Gastrocnemius medialis (tissue), 4 donors: ENCODE results near the gene GMPPB. TPM values are rescaled to one million over a fixed set of nuclear protein-coding genes. Genes with fewer than 3 reads are reported as not detected.

Experiments used
- ATAC-seq, 2 donors: fragments of 150-250 bp; one replicate each; pipeline ENCODE4 v1.9.1; 2016
- DNase-seq, 2 donors: peaks; one replicate each; pipeline ENCODE4 v3.0.0-alpha.2; 2019
- H3K27ac ChIP-seq, 4 donors: fragments of 200-600 bp; sonication (generic); 1 replicate in 1 of 4; 2 replicates in 3 of 4; pipeline ENCODE4 v1.5.1; 2016 to 2018; ENCODE audit warnings: mild to moderate bottlenecking in 2 of 4, moderate library complexity in 1 of 4
- H3K27me3 ChIP-seq, 3 donors: fragments of 200-600 bp; sonication (generic) in 2 of 3; 1 replicate in 1 of 3; 2 replicates in 2 of 3; pipeline versions ENCODE4 v1.5.1 to v1.6.0; 2016 to 2019; ENCODE audit warnings: mild to moderate bottlenecking in 1 of 3, moderate library complexity in 1 of 3
- H3K36me3 ChIP-seq, 2 donors: fragments of 200-600 bp; sonication (generic) in 1 of 2; one replicate each; pipeline ENCODE4 v1.5.1; 2017 to 2018
- H3K4me1 ChIP-seq, 2 donors: fragments of 200-600 bp; sonication (generic) in 1 of 2; one replicate each; pipeline ENCODE4 v1.5.1; 2016 to 2017; ENCODE audit warnings: mild to moderate bottlenecking in 2 of 2
- H3K4me3 ChIP-seq, 4 donors: fragments of 200-600 bp; sonication (generic) in 3 of 4; 1 replicate in 1 of 4; 2 replicates in 3 of 4; pipeline ENCODE4 v1.5.1; 2016 to 2019; ENCODE audit warnings: mild to moderate bottlenecking in 2 of 4
- H3K9me3 ChIP-seq, 3 donors: fragments of 200-600 bp; sonication (generic) in 2 of 3; 1 replicate in 1 of 3; 2 replicates in 2 of 3; pipeline ENCODE4 v1.5.1; 2016 to 2019
- POLR2A ChIP-seq, 2 donors: fragments of 450-650 bp; IDR thresholded peaks; one replicate each; pipeline ENCODE4 v1.6.1; 2017; ENCODE audit warnings: antibody characterized with exemption in 2 of 2, mild to moderate bottlenecking in 2 of 2, moderate library complexity in 2 of 2
- in situ Hi-C, 4 donors: fragments of 200-750 bp; cut with MboI; loops; one replicate each; pipeline versions ENCODE4 v1.15.0 to v1.8.0; 2017; ENCODE audit warnings: low sequenced_read_pairs in 4 of 4
- intact Hi-C: fragments of 100-400 bp; cut with DNase I; formaldehyde crosslinking; loops from one replicate; pipeline ENCODE4 v1.15.1; 2023; ENCODE audit warnings: low total_unique reads
- total RNA-seq, 4 donors: library from RNA; depleted of rRNA; stranded (reverse); fragments of >200 nt; gene quantifications; one replicate each; pipeline versions ENCODE4 v1.1.0 to v1.2.3, GENCODE V29; 2016
- TF ChIP-seq, protein P1 (sequence below), 5 experiments: fragments of 450-650 bp in 3 of 5; fragments of 200-600 bp in 2 of 5; sonication (generic) in 2 of 5; IDR thresholded peaks in 4 of 5; conservative IDR thresholded peaks in 1 of 5; 1 replicate in 4 of 5; 2 replicates in 1 of 5; pipeline ENCODE4 v1.5.1; 2016 to 2019; ENCODE audit warnings: antibody characterized with exemption in 5 of 5, mild to moderate bottlenecking in 3 of 5, moderate library complexity in 3 of 5

The GMPPB gene
- total RNA-seq, 4 donors from 2014 or later = 14.2 to 26.1 (median 17.0) TPM

GRCh38 chr3:49707113-49707480, 16.7 kb downstream of the GMPPB start:
- H3K36me3 ChIP-seq = peaks cover 0 to 52% of the 10 kb centered on the region in 2 donors
- no peaks in the 10 kb centered on the region for H3K4me1 ChIP-seq
- DNase-seq = no peak
- no peaks in the 10 kb centered on the region for H3K27me3 ChIP-seq
- TF ChIP-seq, protein P1, sequence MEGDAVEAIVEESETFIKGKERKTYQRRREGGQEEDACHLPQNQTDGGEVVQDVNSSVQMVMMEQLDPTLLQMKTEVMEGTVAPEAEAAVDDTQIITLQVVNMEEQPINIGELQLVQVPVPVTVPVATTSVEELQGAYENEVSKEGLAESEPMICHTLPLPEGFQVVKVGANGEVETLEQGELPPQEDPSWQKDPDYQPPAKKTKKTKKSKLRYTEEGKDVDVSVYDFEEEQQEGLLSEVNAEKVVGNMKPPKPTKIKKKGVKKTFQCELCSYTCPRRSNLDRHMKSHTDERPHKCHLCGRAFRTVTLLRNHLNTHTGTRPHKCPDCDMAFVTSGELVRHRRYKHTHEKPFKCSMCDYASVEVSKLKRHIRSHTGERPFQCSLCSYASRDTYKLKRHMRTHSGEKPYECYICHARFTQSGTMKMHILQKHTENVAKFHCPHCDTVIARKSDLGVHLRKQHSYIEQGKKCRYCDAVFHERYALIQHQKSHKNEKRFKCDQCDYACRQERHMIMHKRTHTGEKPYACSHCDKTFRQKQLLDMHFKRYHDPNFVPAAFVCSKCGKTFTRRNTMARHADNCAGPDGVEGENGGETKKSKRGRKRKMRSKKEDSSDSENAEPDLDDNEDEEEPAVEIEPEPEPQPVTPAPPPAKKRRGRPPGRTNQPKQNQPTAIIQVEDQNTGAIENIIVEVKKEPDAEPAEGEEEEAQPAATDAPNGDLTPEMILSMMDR (IDR thresholded peaks at IDR 0.05 in 4 of 5, conservative IDR thresholded peaks at IDR 0.05 in 1 of 5) = no peak
- TF ChIP-seq POLR2A (IDR thresholded peaks at IDR 0.05) = no peak
- in situ Hi-C loops = no loop called here
- no peak overlapping the region for H3K27ac ChIP-seq
- H3K9me3 ChIP-seq = no peaks in the 10 kb centered on the region
- ATAC-seq = no peak
- H3K4me3 ChIP-seq = no peak overlapping the region
- intact Hi-C loops = no loop called here

GRCh38 chr3:49706456-49707112, 17.2 kb downstream of the GMPPB start:
- peaks cover 0 to 57% of the 10 kb centered on the region in 2 donors for H3K36me3 ChIP-seq
- no peak overlapping the region for H3K27ac ChIP-seq
- intact Hi-C loops (no loop called here), in situ Hi-C loops (no loop called here)
- no peaks in the 10 kb centered on the region for H3K9me3 ChIP-seq
- H3K27me3 ChIP-seq = no peaks in the 10 kb centered on the region
- ATAC-seq = no peak
- no peak for DNase-seq
- H3K4me3 ChIP-seq = no peak overlapping the region
- H3K4me1 ChIP-seq = no peaks in the 10 kb centered on the region
- no peak for TF ChIP-seq POLR2A (IDR thresholded peaks at IDR 0.05)
- TF ChIP-seq, protein P1 (IDR thresholded peaks at IDR 0.05 in 4 of 5, conservative IDR thresholded peaks at IDR 0.05 in 1 of 5) = no peak

DNA sequence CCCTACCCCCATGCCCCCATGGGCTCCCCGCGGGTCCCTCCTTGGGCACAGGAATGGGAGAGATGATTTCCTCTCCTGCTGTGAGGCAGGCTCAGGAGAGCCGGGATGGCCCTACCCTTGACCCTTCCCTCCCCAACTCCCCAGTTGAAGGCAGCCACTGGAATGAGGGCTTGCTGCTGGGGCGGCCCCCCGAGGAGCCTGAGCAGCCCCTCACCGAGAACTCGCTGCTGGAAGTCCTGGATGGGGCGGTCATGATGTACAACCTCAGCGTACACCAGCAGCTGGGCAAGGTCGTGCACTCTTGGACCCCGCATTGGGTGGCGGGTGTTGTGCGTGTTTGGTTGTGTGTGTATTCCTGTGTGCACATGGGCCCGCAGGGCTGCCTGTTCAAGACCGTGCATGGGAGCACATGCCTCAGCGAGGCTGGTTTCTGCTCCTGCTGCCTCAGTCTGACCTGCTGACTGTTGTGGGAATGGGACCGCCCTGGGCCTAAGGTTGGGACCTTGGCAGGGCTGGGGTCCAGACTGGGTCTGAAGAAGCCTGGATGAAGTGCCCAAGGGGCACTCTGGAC, 18.3 kb downstream of the GMPPB start:
- in situ Hi-C loops = no loop called here
- no peaks in the 10 kb centered on the region for H3K9me3 ChIP-seq
- H3K4me3 ChIP-seq = no peak overlapping the region
- DNase-seq = no peak
- H3K4me1 ChIP-seq = no peaks in the 10 kb centered on the region
- no peak for ATAC-seq
- no peak overlapping the region for H3K27ac ChIP-seq
- no peak for TF ChIP-seq POLR2A (IDR thresholded peaks at IDR 0.05)
- TF ChIP-seq, protein P1 (IDR thresholded peaks at IDR 0.05 in 4 of 5, conservative IDR thresholded peaks at IDR 0.05 in 1 of 5) = no peak
- intact Hi-C loops = no loop called here
- peaks cover 0 to 64% of the 10 kb centered on the region in 2 donors for H3K36me3 ChIP-seq
- H3K27me3 ChIP-seq = no peaks in the 10 kb centered on the region

GRCh38 chr3:49704629-49705028, 19.1 kb downstream of the GMPPB start:
- DNase-seq = no peak
- TF ChIP-seq, protein P1 (IDR thresholded peaks at IDR 0.05 in 4 of 5, conservative IDR thresholded peaks at IDR 0.05 in 1 of 5) = no peak
- TF ChIP-seq POLR2A (IDR thresholded peaks at IDR 0.05) = no peak
- no peaks in the 10 kb centered on the region for H3K4me1 ChIP-seq
- peaks cover 0 to 69% of the 10 kb centered on the region in 2 donors for H3K36me3 ChIP-seq
- no peak for ATAC-seq
- intact Hi-C loops (loop anchor here (5.0 kb wide), 1 partner anchor 203 kb away; no protein-coding TSS in a partner anchor), in situ Hi-C loops (no loop called here)
- no peak overlapping the region for H3K4me3 ChIP-seq
- H3K27me3 ChIP-seq = no peaks in the 10 kb centered on the region
- H3K9me3 ChIP-seq = no peaks in the 10 kb centered on the region
- no peak overlapping the region for H3K27ac ChIP-seq
